GM10248 (cell line): ENCODE data around the gene SRCIN1.

Source experiments
- CTCF ChIA-PET: fragments of 300-600 bp; sonication (Branson Sonifier 250); formaldehyde crosslinking; extraction: SDS; loops from one replicate; lab custom pipeline; 2021; ENCODE audit warnings: antibody characterized with exemption; lab: Yijun Ruan, JAX
- POLR2A ChIA-PET: fragments of 350-650 bp; sonication (Branson Sonifier 250); formaldehyde crosslinking; extraction: SDS; loops from one replicate; lab custom pipeline; 2020; ENCODE audit warnings: antibody characterized with exemption; lab: Yijun Ruan, JAX
- DNase-seq: peaks from one replicate; pipeline ENCODE4 v3.0.0; 2012; ENCODE audit errors: extremely low spot score
- CTCF ChIP-seq: IDR thresholded peaks from 2 replicates; pipeline ENCODE4 v1.5.1; 2012; ENCODE audit warnings: mild to moderate bottlenecking, low read depth; ENCODE audit errors: extremely low read depth, missing control alignments, control extremely low read depth

Gene SRCIN1

GRCh38 chr17:38600416-38600815 lies 5.3 kb downstream of the SRCIN1 start:
- ChIA-PET POLR2A (no interaction called here), CTCF (interaction anchor here (1.2 kb wide), 1 partner anchor 42 kb away, joined by 5 read pairs; no protein-coding TSS in a partner anchor)
- TF ChIP-seq CTCF: no peak
- no peak for DNase-seq

DNA sequence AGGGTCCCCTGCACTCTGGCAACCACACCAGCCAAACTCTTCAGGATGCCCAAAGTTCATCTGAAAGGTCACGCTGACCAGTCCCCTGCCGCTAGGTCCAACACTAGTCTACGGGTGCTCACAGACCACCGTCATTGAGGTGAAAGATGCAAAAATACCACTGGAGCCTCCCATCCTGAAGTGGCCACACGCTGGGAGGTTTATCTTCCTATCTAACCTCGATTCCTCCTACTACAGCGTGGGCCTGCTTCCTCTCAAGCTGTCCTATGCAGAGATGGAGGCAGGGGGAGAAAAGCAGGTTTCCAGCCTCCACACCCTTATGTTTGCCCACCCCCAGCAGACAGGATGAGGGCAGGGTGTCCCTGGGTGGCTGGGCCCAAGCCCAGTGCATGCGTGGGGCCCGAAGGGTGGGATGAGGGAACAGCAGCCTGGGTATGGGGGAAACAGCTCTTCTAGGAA lies 6.3 kb downstream of the SRCIN1 start:
- ChIA-PET POLR2A (no interaction called here), CTCF (interaction anchor here (1.3 to 1.9 kb wide), 3 partner anchors 8 to 41 kb away, joined by 3 to 7 read pairs (median 3); no protein-coding TSS in a partner anchor)
- no peak for TF ChIP-seq CTCF
- DNase-seq: no peak

DNA sequence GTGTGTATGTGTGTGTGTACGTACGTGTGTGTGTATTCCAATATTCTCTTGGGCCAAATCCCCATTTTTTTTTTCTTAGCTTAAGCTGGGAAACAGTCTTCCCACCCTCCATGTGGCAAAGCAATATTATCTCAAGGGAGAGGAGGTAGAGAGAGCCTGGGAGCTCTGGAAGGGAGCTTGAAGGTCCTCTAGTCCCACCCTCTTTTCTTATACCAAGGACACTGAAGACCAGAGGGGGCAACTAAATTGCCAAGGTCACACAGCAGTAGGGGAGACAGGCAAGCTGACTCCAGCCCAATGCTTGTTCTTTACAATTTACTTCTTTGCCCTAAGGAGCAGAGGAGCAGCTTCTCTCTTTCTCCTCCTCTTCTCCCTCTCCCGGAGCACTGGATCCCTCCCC lies 6.8 kb downstream of the SRCIN1 start:
- TF ChIP-seq CTCF: no peak
- ChIA-PET POLR2A (no interaction called here), CTCF (interaction anchor here (1.3 to 3.8 kb wide), 5 partner anchors 9 to 67 kb away, joined by 3 to 15 read pairs (median 6); no protein-coding TSS in a partner anchor)
- no peak for DNase-seq

DNA sequence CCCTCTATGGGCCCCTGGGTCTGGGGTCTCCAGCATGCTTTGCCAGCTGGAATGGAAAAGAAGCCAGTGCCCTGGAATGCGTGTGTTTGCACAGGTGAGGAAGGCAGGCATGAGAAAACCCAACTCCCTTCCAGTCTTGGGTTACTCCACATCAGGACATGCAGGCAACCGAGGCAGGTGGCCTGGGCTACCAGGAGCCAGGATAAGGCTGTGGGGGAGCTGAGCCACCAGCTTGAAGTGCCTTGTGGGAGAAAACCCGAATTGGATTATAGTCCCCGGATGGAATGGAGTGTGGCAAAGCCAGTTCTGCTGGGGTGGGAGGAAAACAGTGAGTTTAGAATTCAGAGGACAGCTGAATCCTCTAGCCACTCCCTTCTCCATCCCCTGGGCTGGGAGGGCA lies 7.2 kb downstream of the SRCIN1 start:
- TF ChIP-seq CTCF: no peak
- POLR2A ChIA-PET: no interaction called here
- CTCF ChIA-PET: interaction anchor here (1.0 to 3.8 kb wide), 7 partner anchors 9 to 68 kb away, joined by 3 to 15 read pairs (median 3); no protein-coding TSS in a partner anchor
- DNase-seq: peak; percentile 58

- POLR2A ChIA-PET: no interaction called here
- DNase-seq: no peak
- TF ChIP-seq CTCF: no peak
- CTCF ChIA-PET: interaction anchor here (0.6 to 4.8 kb wide), 9 partner anchors 10 to 71 kb away, joined by 3 to 21 read pairs (median 4); no protein-coding TSS in a partner anchor
Measured at GRCh38 chr17:38597375-38597774, 8.4 kb downstream of the SRCIN1 start.

- ChIA-PET CTCF (interaction anchor here (0.8 to 4.8 kb wide), 5 partner anchors 12 to 71 kb away, joined by 3 to 21 read pairs (median 4); no protein-coding TSS in a partner anchor), POLR2A (no interaction called here)
- no peak for DNase-seq
- TF ChIP-seq CTCF: no peak
Measured at GRCh38 chr17:38596651-38597050, 9.1 kb downstream of the SRCIN1 start.

DNA sequence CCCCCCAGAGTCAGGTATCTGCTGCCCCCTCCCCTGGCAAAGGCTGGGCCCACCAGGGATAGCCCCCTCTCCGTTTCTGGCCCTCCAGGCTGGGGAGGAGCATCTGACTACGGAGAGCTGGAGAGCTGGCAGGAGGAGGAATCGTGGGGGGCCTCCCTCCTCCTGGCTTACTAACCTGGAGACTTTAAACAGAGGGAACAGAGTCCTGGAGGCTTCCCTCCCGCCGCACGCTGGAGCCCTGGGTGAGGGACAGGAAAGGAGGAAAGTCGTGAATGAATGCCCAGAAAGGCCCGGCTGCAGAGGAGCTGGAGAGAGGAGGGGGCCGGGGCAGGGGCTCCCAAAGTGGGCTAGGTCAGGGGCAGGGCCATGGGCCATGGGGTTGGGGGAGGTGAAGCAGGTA lies 9.9 kb downstream of the SRCIN1 start:
- ChIA-PET CTCF (interaction anchor here (0.8 to 4.8 kb wide), 3 partner anchors 11 to 72 kb away, joined by 3 to 21 read pairs (median 15); no protein-coding TSS in a partner anchor), POLR2A (no interaction called here)
- DNase-seq: no peak
- TF ChIP-seq CTCF: no peak
